DND-41 (cell line): ENCODE measurements around the gene MPL.

Experiments
- ATAC-seq: fragments of 200-7000 bp; cut with Tn5 transposase; 3 replicates; pipeline ENCODE4 v1.9.1; 2021; ENCODE audit warnings: low read depth; ENCODE audit not compliant: insufficient read depth
- DNase-seq: peaks from one replicate; pipeline ENCODE4 v3.0.0-alpha.2; 2020
- H2AFZ ChIP-seq: 2 replicates; pipeline ENCODE4 v1.6.0; 2012; ENCODE audit warnings: low read depth, low read length
- H3K27ac ChIP-seq: 2 replicates; pipeline ENCODE4 v1.5.1; 2012; ENCODE audit warnings: low read length, inconsistent platforms
- H3K27me3 ChIP-seq: fragments of 200-600 bp; sonication (generic); 2 replicates; pipeline ENCODE4 v1.6.0; 2012; ENCODE audit warnings: low read length, mild to moderate bottlenecking, inconsistent platforms; ENCODE audit not compliant: insufficient read depth, poor library complexity
- H3K36me3 ChIP-seq: 2 replicates; pipeline ENCODE4 v1.5.1; 2012; ENCODE audit warnings: low read length, inconsistent platforms; ENCODE audit not compliant: insufficient read depth
- H3K4me1 ChIP-seq: 2 replicates; pipeline ENCODE4 v1.5.1; 2012; ENCODE audit warnings: mild to moderate bottlenecking, low read length; ENCODE audit not compliant: insufficient read depth
- H3K4me2 ChIP-seq: 2 replicates; pipeline ENCODE4 v1.6.0; 2012; ENCODE audit warnings: mild to moderate bottlenecking, moderate library complexity, low read length, inconsistent platforms; ENCODE audit not compliant: insufficient read depth
- H3K4me3 ChIP-seq, 2 experiments: fragments of 200-600 bp in 1 of 2; shearing (Covaris generic) in 1 of 2; 2 replicates each; pipeline ENCODE4 v1.5.1; 2012 to 2016; ENCODE audit warnings: inconsistent platforms in 2 of 2, low read length in 2 of 2, mild to moderate bottlenecking in 2 of 2, low read depth in 1 of 2, moderate library complexity in 1 of 2
- H3K79me2 ChIP-seq: 2 replicates; pipeline ENCODE4 v1.6.0; 2012; ENCODE audit warnings: low read length, inconsistent platforms; ENCODE audit not compliant: insufficient read depth
- H3K9ac ChIP-seq: 2 replicates; pipeline ENCODE4 v1.6.0; 2012; ENCODE audit warnings: low read depth, mild to moderate bottlenecking, inconsistent platforms, low read length, moderate library complexity
- H3K9me3 ChIP-seq: 2 replicates; pipeline ENCODE4 v1.5.1; 2012; ENCODE audit warnings: low read length, moderate library complexity, mild to moderate bottlenecking, inconsistent platforms; ENCODE audit not compliant: insufficient read depth, severe bottlenecking
- H4K20me1 ChIP-seq: 2 replicates; pipeline ENCODE4 v1.6.0; 2012; ENCODE audit warnings: low read length; ENCODE audit not compliant: insufficient read depth
- CTCF ChIP-seq: IDR thresholded peaks from 2 replicates; pipeline ENCODE4 v1.5.1; 2012; ENCODE audit warnings: borderline replicate concordance, low read length, moderate library complexity, mild to moderate bottlenecking; ENCODE audit not compliant: poor library complexity, severe bottlenecking; ENCODE audit errors: extremely low read depth
- EZH2 ChIP-seq: IDR thresholded peaks from 3 replicates; pipeline ENCODE4 v1.6.1; 2012; ENCODE audit warnings: borderline replicate concordance, low read depth, mild to moderate bottlenecking, moderate library complexity, low read length, inconsistent platforms; ENCODE audit not compliant: severe bottlenecking

MPL gene

GRCh38 chr1:43351421-43352350 lies 14.1 kb downstream of the MPL start:
- Histone ChIP-seq H3K4me2 (no peak overlapping the region), H3K4me1 (no peaks in the 10 kb centered on the region), H3K9ac (no peak overlapping the region), H3K9me3 (no peaks in the 10 kb centered on the region), H3K4me3 (no peak overlapping the region), H3K36me3 (no peaks in the 10 kb centered on the region), H3K27ac (no peak overlapping the region), H3K27me3 (no peaks in the 10 kb centered on the region), H3K79me2 (no peaks in the 10 kb centered on the region), H2AFZ (no peak overlapping the region), H4K20me1 (no peaks in the 10 kb centered on the region)
- DNase-seq: no peak
- no peak for ATAC-seq
- TF ChIP-seq CTCF: no peak
- TF ChIP-seq EZH2: no peak

DNA sequence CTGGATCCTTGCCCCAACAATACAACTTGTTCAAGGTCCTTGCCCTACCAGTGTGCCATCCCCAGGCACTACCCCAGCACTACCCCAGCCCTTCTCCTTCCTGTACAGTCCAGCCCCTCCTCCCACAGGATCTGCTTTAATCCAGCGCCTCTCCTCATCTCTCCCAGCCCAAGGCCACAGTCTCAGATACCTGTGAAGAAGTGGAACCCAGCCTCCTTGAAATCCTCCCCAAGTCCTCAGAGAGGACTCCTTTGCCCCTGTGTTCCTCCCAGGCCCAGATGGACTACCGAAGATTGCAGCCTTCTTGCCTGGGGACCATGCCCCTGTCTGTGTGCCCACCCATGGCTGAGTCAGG lies 14.7 kb downstream of the MPL start:
- Histone ChIP-seq H3K4me1 (no peaks in the 10 kb centered on the region), H3K27me3 (no peaks in the 10 kb centered on the region), H3K4me3 (no peak overlapping the region), H3K4me2 (no peak overlapping the region), H2AFZ (no peak overlapping the region), H3K9me3 (no peaks in the 10 kb centered on the region), H3K36me3 (no peaks in the 10 kb centered on the region), H3K9ac (no peak overlapping the region), H3K79me2 (no peaks in the 10 kb centered on the region), H3K27ac (no peak overlapping the region), H4K20me1 (no peaks in the 10 kb centered on the region)
- ATAC-seq: no peak
- no peak for TF ChIP-seq CTCF
- no peak for DNase-seq

GRCh38 chr1:43352881-43353280 lies 15.3 kb downstream of the MPL start:
- H3K4me2 ChIP-seq: no peak overlapping the region

More at GRCh38 chr1:43352881-43353280, 15.3 kb downstream of the MPL start:
- TF ChIP-seq EZH2 (no peak), CTCF (no peak)
- Histone ChIP-seq H3K79me2 (peaks cover 2% of the 10 kb centered on the region), H3K9ac (no peak overlapping the region), H2AFZ (peak overlapping the region; percentile 27; the same call in 1 of the 2 replicates), H3K27ac (no peak overlapping the region), H4K20me1 (no peaks in the 10 kb centered on the region), H3K27me3 (no peaks in the 10 kb centered on the region), H3K36me3 (no peaks in the 10 kb centered on the region), H3K9me3 (no peaks in the 10 kb centered on the region), H3K4me1 (peaks cover 3% of the 10 kb centered on the region), H3K4me3 (no peak overlapping the region)
- ATAC-seq (peak; percentile 44; the same call in 1 of the 3 replicates), DNase-seq (no peak)
